HG03103 (cell line): Measurements from ENCODE around the gene PODN.

ENCODE experiments used
- ATAC-seq: cut with Tn5 transposase; IDR thresholded peaks from one replicate; pipeline ENCODE4 v1.9.1; 2021; ENCODE audit warnings: low read depth; ENCODE audit not compliant: unreplicated experiment

Gene PODN

DNA sequence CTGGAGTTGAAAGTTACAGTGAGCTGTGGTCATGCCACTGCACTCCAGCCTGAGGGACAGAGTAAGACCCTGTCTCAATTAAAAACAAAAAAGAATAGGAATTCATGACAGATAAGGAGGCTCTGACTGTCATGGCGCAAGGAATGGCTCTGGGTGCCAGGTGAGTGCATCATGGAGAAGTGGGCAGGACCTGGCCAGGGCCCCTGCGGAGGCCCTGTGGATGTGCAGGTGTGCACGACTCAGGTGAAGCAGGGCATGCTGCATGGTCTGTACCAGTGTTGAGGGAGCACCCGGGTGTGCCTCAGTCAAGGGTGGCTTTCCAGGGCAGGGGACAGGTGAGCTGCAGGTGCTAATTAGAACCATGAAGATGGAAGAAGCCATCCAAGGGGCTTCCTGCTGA is 66.4 kb downstream of the PODN start:
- no peak for ATAC-seq

DNA sequence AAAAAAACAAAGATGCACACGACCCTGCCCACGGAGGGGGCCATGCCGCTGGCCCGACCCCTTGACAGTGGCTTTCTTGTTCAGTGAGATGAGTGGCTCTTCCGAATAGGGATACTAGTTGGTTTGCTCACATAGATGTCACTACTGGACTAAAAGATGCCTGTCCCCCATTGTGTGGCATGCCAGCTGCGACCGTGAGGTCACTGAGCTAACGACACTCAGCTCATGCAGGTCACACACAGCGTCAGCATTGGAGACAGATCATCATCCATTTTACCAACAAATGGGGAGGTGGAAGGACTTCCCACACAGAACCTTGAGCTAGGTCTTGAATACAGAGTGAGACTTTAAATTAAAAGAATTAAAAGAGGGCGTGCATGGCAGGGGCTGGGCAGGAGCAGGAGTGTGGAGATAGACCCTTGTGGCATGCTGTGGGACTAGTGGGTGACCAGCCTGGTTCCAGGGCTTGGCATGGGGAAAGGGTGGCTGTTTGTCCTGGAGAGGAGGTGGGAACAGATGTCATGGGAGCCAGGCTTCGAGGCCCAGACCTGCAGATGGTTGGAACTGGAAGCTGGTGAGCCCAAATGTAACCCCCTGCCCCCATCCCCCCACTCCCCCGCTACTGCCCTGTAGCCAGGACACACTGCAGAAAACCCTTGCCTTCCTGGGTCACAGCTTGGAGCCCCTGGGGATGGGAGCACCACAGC is 68.0 kb downstream of the PODN start:
- no peak for ATAC-seq

DNA sequence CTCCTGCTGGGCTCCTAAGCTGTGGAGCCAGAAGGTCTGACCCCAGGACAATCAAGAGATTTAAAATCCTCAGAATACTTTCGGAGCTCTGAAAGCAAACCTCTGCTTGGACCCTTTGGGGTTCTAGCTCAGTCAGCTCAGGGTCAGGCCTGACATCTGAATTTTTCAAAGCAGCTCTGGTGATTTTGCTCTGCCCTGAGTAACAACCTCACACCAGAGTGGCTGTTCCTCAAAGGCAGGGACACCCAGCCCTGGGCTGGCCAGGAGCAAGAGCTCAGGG is 68.5 kb downstream of the PODN start:
- ATAC-seq, result no peak

DNA sequence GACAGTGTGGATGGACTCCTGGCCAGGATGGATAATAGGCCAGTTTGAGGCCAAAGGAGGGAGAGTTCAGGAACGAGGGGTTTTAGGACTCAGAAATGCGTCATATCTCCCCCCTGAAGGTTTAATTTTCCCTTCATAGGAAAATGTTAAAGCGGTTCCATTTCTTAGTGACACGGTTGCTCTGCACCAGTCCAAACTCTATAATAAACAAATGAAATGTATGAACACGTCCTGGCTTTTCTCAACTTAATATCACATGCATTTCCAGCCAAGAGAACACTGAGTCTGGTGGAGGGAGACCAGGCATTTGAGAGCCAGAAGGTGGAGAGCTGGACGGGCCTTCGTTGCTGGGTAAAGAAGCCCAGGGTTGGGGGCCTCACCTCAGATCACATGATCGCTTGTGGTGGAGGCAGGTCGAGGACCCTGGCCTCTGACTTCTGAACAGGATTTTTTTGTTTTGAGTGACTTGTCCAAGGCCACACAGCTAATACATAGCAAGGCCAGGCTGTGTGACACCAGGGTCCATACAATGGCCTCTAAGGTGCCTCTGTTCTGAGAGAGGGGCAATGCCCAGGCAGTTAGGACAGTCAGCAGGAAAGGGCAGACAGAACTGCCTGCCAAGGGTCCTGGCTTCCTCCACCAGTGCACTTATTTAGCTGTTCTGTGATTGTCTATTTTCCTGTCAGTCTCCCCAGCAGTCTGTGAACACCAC is 69.0 kb downstream of the PODN start:
- ATAC-seq, result no peak

DNA sequence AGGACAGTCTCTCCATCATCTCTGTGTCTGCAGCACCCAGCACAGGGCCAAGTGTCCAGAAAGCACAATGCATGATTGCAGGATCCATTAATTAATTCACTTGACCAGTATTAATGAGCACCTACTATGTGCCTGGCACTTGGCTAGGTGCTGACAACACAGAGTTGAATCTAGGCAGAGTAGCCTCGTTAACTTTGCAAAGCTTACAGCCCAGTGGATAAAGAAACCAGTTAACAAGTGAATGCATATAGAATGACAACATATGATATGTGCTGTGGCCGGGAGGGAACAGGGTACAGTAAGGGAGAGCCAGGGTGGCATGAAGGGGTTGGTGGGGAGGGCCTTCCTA is 69.6 kb downstream of the PODN start:
- no peak for ATAC-seq

DNA sequence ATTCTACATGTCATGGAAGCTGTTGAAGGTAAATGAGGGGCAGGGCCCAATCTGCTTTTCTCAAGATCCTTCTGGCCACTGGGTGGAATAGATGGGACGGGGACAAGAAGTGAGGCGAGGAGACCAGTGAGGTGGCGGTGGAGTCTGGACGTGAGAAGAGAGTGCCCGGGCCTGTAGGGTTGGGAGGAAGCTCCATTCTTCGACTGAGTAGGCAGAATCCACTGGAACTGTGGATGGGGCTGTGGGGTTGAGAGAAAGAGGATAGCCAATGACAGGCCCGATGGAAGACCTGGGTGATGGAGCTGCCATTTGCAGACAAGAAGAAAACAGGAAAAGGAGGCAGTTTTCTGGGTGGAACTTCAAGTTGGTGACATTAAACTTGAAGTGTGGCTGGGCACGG is 70.2 kb downstream of the PODN start:
- no peak for ATAC-seq

DNA sequence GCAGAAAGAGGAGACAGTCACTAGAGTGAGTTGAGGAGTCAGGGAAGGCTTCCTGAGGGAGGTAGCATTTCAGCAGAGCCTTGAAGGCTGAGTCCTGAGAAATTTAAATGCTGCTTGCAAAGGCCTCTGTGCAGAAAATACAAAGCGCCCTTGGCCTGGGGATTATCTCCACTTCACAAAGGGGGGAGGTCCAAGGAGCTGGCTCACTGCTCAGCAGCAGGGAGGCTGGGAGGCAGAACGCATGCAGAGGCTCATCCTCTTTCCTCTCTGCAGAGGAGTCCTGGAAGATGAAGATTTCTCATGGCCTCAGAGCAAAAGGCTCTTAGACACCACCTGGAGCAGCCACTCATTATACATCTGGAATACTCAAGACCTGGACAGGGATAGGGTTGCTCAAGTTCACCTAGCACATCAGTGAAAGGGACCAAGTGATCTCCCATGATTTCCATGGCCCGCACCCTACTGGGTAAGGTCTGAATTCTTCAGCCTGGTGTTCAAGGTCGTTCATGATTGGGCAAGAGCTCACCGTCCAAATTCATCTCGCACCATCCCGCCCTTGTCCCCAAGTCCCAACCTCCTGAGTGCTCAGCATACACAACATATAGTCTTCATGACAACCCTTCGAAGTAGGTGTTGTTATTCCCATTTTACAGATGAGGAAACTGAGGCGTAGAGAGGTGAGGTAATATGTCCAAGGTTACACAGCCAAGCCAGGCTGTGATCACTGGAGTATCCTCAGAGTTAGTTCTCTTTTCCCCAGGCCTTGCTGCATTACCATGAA is 71.4 kb downstream of the PODN start:
- no peak for ATAC-seq

DNA sequence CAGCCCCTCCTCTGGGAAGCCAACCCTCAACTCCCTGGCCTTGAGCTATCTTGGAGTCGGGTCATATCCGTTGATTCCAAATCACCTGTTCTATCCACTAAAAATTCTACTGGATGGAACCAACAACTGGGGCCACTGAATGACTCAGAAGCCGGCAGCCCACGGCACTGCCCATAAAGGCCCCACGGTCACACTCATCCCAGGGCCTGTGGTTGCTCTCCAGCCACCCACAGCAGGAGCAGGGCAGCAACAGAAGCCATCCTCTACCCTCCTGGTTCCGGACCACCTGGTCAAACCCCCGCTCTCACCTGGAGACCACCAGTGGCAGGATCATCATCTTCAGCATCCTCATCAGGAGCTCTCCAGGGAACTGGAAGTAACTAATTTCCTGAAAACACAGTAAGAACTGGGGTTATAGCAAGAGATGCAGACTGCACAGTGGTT is 72.1 kb downstream of the PODN start:
- ATAC-seq, result no peak
